Measurements from ENCODE around the gene ASTN2. TPM values are rescaled to one million over a fixed set of nuclear protein-coding genes. Genes with fewer than 3 reads are reported as not detected.
A peak's percentile ranks its signal among the peaks of the same experiment; 100 is the strongest.

ASTN2 gene
- total and polyA plus RNA-seq, 9 of the 15 experiments (the other 6 are each of a cell fraction or from before 2014, with no cell fraction given) = 0.56 to 3.5 (median 1.9) TPM

- Histone ChIP-seq H3K4me1 (replicated peaks in 1 of 2; ENCODE audit: control insufficient read depth in 2 of 2, insufficient read depth in 2 of 2, low read length in 2 of 2) (peaks cover 10 to 16% of the 10 kb centered on the region in 2 experiments; a peak in 3 of 5 replicates), H3K9ac (ENCODE audit: insufficient read depth in 1 of 2, low read depth in 2 of 2, low read length in 2 of 2) (no peak overlapping the region), H3K9me1 (ENCODE audit: control insufficient read depth, insufficient read depth, low read length) (no peaks in the 10 kb centered on the region), H3K9me3 (replicated peaks; ENCODE audit: control insufficient read depth, insufficient read depth, low read depth, low read length) (no peaks in the 10 kb centered on the region), H3K4me2 (ENCODE audit: insufficient read depth, low read length) (no peak overlapping the region), H3K36me3 (ENCODE audit: control insufficient read depth, insufficient read depth, low read length) (no peaks in the 10 kb centered on the region), H2AFZ (ENCODE audit: low read depth, low read length) (no peak overlapping the region), H3K27me3 (ENCODE audit: control insufficient read depth in 2 of 2, insufficient read depth in 2 of 2, low read length in 2 of 2) (no peaks in the 10 kb centered on the region), H3K4me3 (no peak overlapping the region), H4K20me1 (replicated peaks; ENCODE audit: control insufficient read depth, insufficient read depth, low read length) (no peaks in the 10 kb centered on the region), H3K79me2 (ENCODE audit: control insufficient read depth, insufficient read depth, low read length) (peaks cover 4% of the 10 kb centered on the region; the same call in 2 of the 3 replicates), H3K27ac (ENCODE audit: extremely low read depth, low read depth, low read length) (no peak overlapping the region)
- FAIRE-seq (no peak), DNase-seq (ENCODE audit: extremely low read depth in 1 of 4, low spot score in 3 of 4) (no peak), ATAC-seq (no peak)
- intact Hi-C loops (cut with micrococcal nuclease) = no loop called here
- CTCF ChIA-PET (ENCODE audit: low intra/inter-chr PET ratio) = no interaction called here
- TF ChIP-seq ZNF280A (IDR thresholded peaks at IDR 0.05; ENCODE audit: low read depth, partially characterized antibody) (no peak), SMAD2 (IDR thresholded peaks at IDR 0.05; ENCODE audit: low read depth, low read length) (no peak), POLR3A (IDR thresholded peaks at IDR 0.05; ENCODE audit: borderline replicate concordance, extremely low read depth, insufficient read depth, insufficient read length) (no peak), POLR2H (tag; IDR thresholded peaks at IDR 0.05; ENCODE audit: low read depth) (no peak), CBX3 (IDR thresholded peaks at IDR 0.05; ENCODE audit: borderline replicate concordance in 1 of 2, low read length in 2 of 2) (peak in 1 of 2 experiments; percentile 63; a peak in 1 of 3 replicates), BACH1 (tag; IDR thresholded peaks at IDR 0.05) (no peak), ARID2 (IDR thresholded peaks at IDR 0.05) (no peak), ZNF696 (CRISPR knock-in tag; conservative IDR thresholded peaks at IDR 0.05) (no peak), MYBL2 (IDR thresholded peaks at IDR 0.05; ENCODE audit: low read depth) (no peak), MYBL2 (CRISPR knock-in tag; IDR thresholded peaks at IDR 0.05; ENCODE audit: borderline replicate concordance) (no peak), TBP (optimal IDR thresholded peaks at IDR 0.05; ENCODE audit: low read depth, low read length) (no peak), CEBPZ (IDR thresholded peaks at IDR 0.05; ENCODE audit: borderline replicate concordance, low read depth, low read length) (peak; percentile 20; the same call in 1 of the 2 replicates), FOXJ2 (tag; IDR thresholded peaks at IDR 0.05) (no peak)
- no TSS peak for BruUV-seq (replicated peaks)
- POLR2A ChIA-PET = no interaction called here
- in situ Hi-C loops (cut with MboI) = no loop called here
Observed at GRCh38 chr9:116683535-116683934, 731.3 kb downstream of the ASTN2 start.

Measured in K562 (cell line).